Fibroblast of villous mesenchyme (primary cell): ENCODE data around the gene SOCS4. TPM values are rescaled to one million over a fixed set of nuclear protein-coding genes. Genes with fewer than 3 reads are reported as not detected.

Experiments
- DNase-seq: peaks from one replicate; pipeline ENCODE4 v3.0.0-alpha.2; 2010; ENCODE audit warnings: low read depth
- H3K4me3 ChIP-seq: 2 replicates; pipeline ENCODE4 v1.5.1; 2011; ENCODE audit warnings: low read depth, mild to moderate bottlenecking, low read length
- CTCF ChIP-seq: IDR thresholded peaks from 2 replicates; pipeline ENCODE4 v1.5.1; 2012; ENCODE audit warnings: low read depth, mild to moderate bottlenecking, low read length; ENCODE audit not compliant: insufficient read depth
- total RNA-seq: library from RNA; depleted of rRNA; stranded (reverse); fragments of >200 nt; gene quantifications from 2 replicates; pipeline ENCODE4 v1.2.3, GENCODE V29; 2012

Gene SOCS4
- total RNA-seq, 1 donor: 26.8 TPM

GRCh38 chr14:55085060-55085660 lies 58.1 kb downstream of the SOCS4 start:
- no peak for TF ChIP-seq CTCF
- H3K4me3 ChIP-seq: no peak overlapping the region
- DNase-seq: no peak

GRCh38 chr14:55086938-55087337 lies 59.9 kb downstream of the SOCS4 start:
- no peak overlapping the region for H3K4me3 ChIP-seq
- DNase-seq: no peak
- no peak for TF ChIP-seq CTCF

GRCh38 chr14:55088356-55088755 lies 61.3 kb downstream of the SOCS4 start:
- TF ChIP-seq CTCF: no peak
- H3K4me3 ChIP-seq: no peak overlapping the region
- no peak for DNase-seq

GRCh38 chr14:55092341-55092740 lies 65.3 kb downstream of the SOCS4 start:
- no peak overlapping the region for H3K4me3 ChIP-seq
- no peak for TF ChIP-seq CTCF
- no peak for DNase-seq

- TF ChIP-seq CTCF: no peak
- no peak overlapping the region for H3K4me3 ChIP-seq
- DNase-seq: peak; percentile 66
Measured at GRCh38 chr14:55094292-55095157, 67.5 kb downstream of the SOCS4 start.

- no peak for DNase-seq
- no peak for TF ChIP-seq CTCF
- H3K4me3 ChIP-seq: no peak overlapping the region
Measured at GRCh38 chr14:55097881-55098560, 71.0 kb downstream of the SOCS4 start.
